ENCODE results near the gene TMEM200B. TPM values are rescaled to one million over a fixed set of nuclear protein-coding genes. Genes with fewer than 3 reads are reported as not detected.

The TMEM200B gene
- total and polyA plus RNA-seq, 2 of the 4 experiments (the other 2 are of a cell fraction): 4.8 to 6.2 TPM

- no peak overlapping the region for H4K91ac ChIP-seq (ENCODE audit: insufficient read depth, low read depth, low read length)
- no peak overlapping the region for H2BK15ac ChIP-seq (ENCODE audit: low read depth, low read length)
- no peak overlapping the region for H2BK120ac ChIP-seq (ENCODE audit: low read depth, low read length)
- no peaks in the 10 kb centered on the region; the same call in 1 of the 2 replicates for H3K4me1 ChIP-seq (ENCODE audit: control insufficient read depth, insufficient read depth, low read length)
- H3K27me3 ChIP-seq (ENCODE audit: control insufficient read depth, insufficient read depth, low read length): 0 out of 2 replicates have a peak, but pooled peaks cover 2% of the 10 kb centered on the region
- H3K14ac ChIP-seq (replicated peaks; ENCODE audit: low read depth, low read length): no peak overlapping the region
- peak overlapping the region; percentile 17 for H2AK9ac ChIP-seq (replicated peaks; ENCODE audit: low read depth, low read length, poor library complexity)
- H3K9me1 ChIP-seq (ENCODE audit: insufficient read depth, low read length): no peaks in the 10 kb centered on the region
- dilution Hi-C loops (cut with HindIII; ENCODE audit: low sequenced_read_pairs, unreplicated experiment): no loop called here
- intact Hi-C loops (cut with micrococcal nuclease): no loop called here
- H3K23ac ChIP-seq (ENCODE audit: low read depth, low read length): no peak overlapping the region
- no peak overlapping the region for H2AK5ac ChIP-seq (ENCODE audit: low read depth, low read length)
- H4K20me1 ChIP-seq (ENCODE audit: insufficient read depth, low read length): no peaks in the 10 kb centered on the region
- H4K8ac ChIP-seq (ENCODE audit: low read depth in 2 of 2, low read length in 2 of 2): no peak overlapping the region
- no peak overlapping the region for H3K4me2 ChIP-seq (ENCODE audit: low read depth, low read length)
- H3K4me3 ChIP-seq (ENCODE audit: insufficient read depth, low read depth, low read length): no peak overlapping the region
- H3K4ac ChIP-seq (ENCODE audit: low read depth, low read length): no peak overlapping the region
- in situ Hi-C loops (cut with MboI; ENCODE audit: low sequenced_read_pairs): no loop called here
- CTCF ChIA-PET: no interaction called here
- no peak overlapping the region for H3K9ac ChIP-seq (ENCODE audit: low read depth, low read length)
- H3K9me3 ChIP-seq (ENCODE audit: control insufficient read depth, insufficient read depth, low read length): no peaks in the 10 kb centered on the region
- 79% methylated on average over 45 of the region's 55 CpGs; no CpG with 5 or more reads in 1 of the 2 experiments for WGBS, 2 experiments (ENCODE audit: extremely low coverage in 2 of 2, insufficient read length in 1 of 2)
- peak overlapping the region; percentile 16 for H2AFZ ChIP-seq (replicated peaks; ENCODE audit: low read length, poor library complexity)
- no peak for ATAC-seq (ENCODE audit: low read depth)
- H4K5ac ChIP-seq (ENCODE audit: low read depth, low read length): no peak overlapping the region; the same call in 1 of the 2 replicates
- no peaks in the 10 kb centered on the region for H3K79me1 ChIP-seq (ENCODE audit: low read depth in 1 of 2, low read length in 2 of 2)
- H3K27ac ChIP-seq (ENCODE audit: insufficient read depth, low read length): no peak overlapping the region
- H2BK5ac ChIP-seq (ENCODE audit: low read depth, low read length, poor library complexity, severe bottlenecking): no peak overlapping the region
- H3K36me3 ChIP-seq (ENCODE audit: control insufficient read depth, insufficient read depth, low read length): no peaks in the 10 kb centered on the region
- POLR2A ChIA-PET (ENCODE audit: unreplicated experiment): no interaction called here
- H3K56ac ChIP-seq (ENCODE audit: extremely low read depth, insufficient read depth, low read length): no peak overlapping the region
- BruUV-seq (replicated peaks): no TSS peak
- H3K18ac ChIP-seq (ENCODE audit: low read depth, low read length): no peak overlapping the region
- H2BK20ac ChIP-seq (ENCODE audit: low read depth, low read length): no peak overlapping the region
- DNase-seq: no peak
- TF ChIP-seq MAZ (IDR thresholded peaks at IDR 0.05; ENCODE audit: borderline replicate concordance, low read depth, low read length): no peak
- TF ChIP-seq MXI1 (IDR thresholded peaks at IDR 0.05; ENCODE audit: borderline replicate concordance, low read depth, low read length): no peak
- no peak for TF ChIP-seq SMC3 (IDR thresholded peaks at IDR 0.05; ENCODE audit: low read depth, low read length)
- no peak for TF ChIP-seq BHLHE40 (IDR thresholded peaks at IDR 0.05; ENCODE audit: low read depth, low read length)
- no peak for TF ChIP-seq RCOR1 (IDR thresholded peaks at IDR 0.05; ENCODE audit: insufficient replicate concordance, low read length)
- TF ChIP-seq RAD21 (IDR thresholded peaks at IDR 0.05; ENCODE audit: low read length): no peak
- TF ChIP-seq CEBPB (IDR thresholded peaks at IDR 0.05; ENCODE audit: low read depth, low read length): no peak
- TF ChIP-seq POLR2A (IDR thresholded peaks at IDR 0.05; ENCODE audit: low read depth, low read length): no peak
- TF ChIP-seq CHD1 (IDR thresholded peaks at IDR 0.05; ENCODE audit: low read depth, low read length): no peak
- TF ChIP-seq ELK1 (IDR thresholded peaks at IDR 0.05; ENCODE audit: borderline replicate concordance, low read depth, low read length): no peak
- TF ChIP-seq CTCF (conservative IDR thresholded peaks at IDR 0.05; ENCODE audit: low read depth, low read length): no peak
- no peak for TF ChIP-seq RFX5 (IDR thresholded peaks at IDR 0.05; ENCODE audit: low read depth, low read length)
- TF ChIP-seq MAFK (IDR thresholded peaks at IDR 0.05; ENCODE audit: low read depth, low read length): no peak
- TF ChIP-seq NFE2L2 (IDR thresholded peaks at IDR 0.05; ENCODE audit: low read depth, low read length): no peak
- TF ChIP-seq FOS (IDR thresholded peaks at IDR 0.05; ENCODE audit: low read depth, low read length): no peak
Observed at GRCh38 chr1:29133861-29134694, 10.4 kb upstream of the TMEM200B start.

Measured in IMR-90 (cell line).